Psoas muscle (tissue), 8 donors: ENCODE measurements around the gene PDE11A. TPM values are rescaled to one million over a fixed set of nuclear protein-coding genes. Genes with fewer than 3 reads are reported as not detected.
"Not testable (repeated sequence)": the region's sequence is repeated elsewhere in the genome, so short reads cannot be mapped to it uniquely, and the experiment has no call there.

Experiments used
- ATAC-seq, 4 donors: fragments of 200-7000 bp; cut with Tn5 transposase; one replicate each; pipeline ENCODE4 v1.9.1; 2020; ENCODE audit warnings: moderate library complexity in 3 of 4, mild to moderate bottlenecking in 2 of 4
- DNase-seq, 2 donors: peaks; one replicate each; pipeline ENCODE4 v3.0.0-alpha.2; 2020
- H3K27ac ChIP-seq: fragments of 200-600 bp; one replicate; pipeline ENCODE4 v1.8.0; 2022
- H3K27me3 ChIP-seq, 3 donors: fragments of 200-600 bp in 1 of 3; one replicate each; pipeline versions ENCODE4 v1.6.1 to v1.8.0; 2013 to 2022; ENCODE audit warnings: low read length in 2 of 3, mild to moderate bottlenecking in 2 of 3, moderate library complexity in 1 of 3; ENCODE audit not compliant: insufficient read depth in 3 of 3
- H3K36me3 ChIP-seq, 2 donors: fragments of 200-600 bp in 1 of 2; one replicate each; pipeline versions ENCODE4 v1.6.1 to v1.8.0; 2013 to 2022; ENCODE audit warnings: low read depth in 1 of 2, mild to moderate bottlenecking in 1 of 2, moderate library complexity in 1 of 2; ENCODE audit not compliant: insufficient read depth in 1 of 2
- H3K4me1 ChIP-seq: fragments of 200-600 bp; one replicate; pipeline ENCODE4 v1.8.0; 2022
- H3K4me3 ChIP-seq: fragments of 200-600 bp; one replicate; pipeline ENCODE4 v1.8.0; 2022; ENCODE audit warnings: mild to moderate bottlenecking
- H3K9me3 ChIP-seq: fragments of 200-600 bp; one replicate; pipeline ENCODE4 v1.8.0; 2022
- WGBS, 3 donors: extraction: QIAGEN DNeasy Blood & Tissue Kit; methylation state at CpG; one replicate each; pipeline versions ENCODE4 v1.1.6 to v1.1.7; 2013; 5-methylcytosine and 5-hydroxymethylcytosine counted together
- intact Hi-C, 2 donors: fragments of 100-400 bp; cut with DNase I; formaldehyde crosslinking; loops; one replicate each; pipeline versions ENCODE4 v1.11.0 to v1.14.2; 2022
- polyA plus RNA-seq, 3 donors: library from polyadenylated mRNA; stranded (reverse); fragments of 200-250 nt; gene quantifications; one replicate each; pipeline ENCODE4 v1.2.3, GENCODE V29; 2013
- total RNA-seq, 4 donors: library from RNA; stranded (reverse); fragmentation: NEBNext Ultra II Directional in 2 of 4; extraction: Animal tissue kit (Norgen Biotek cat#: 25700) in 2 of 4; gene quantifications; one replicate each; pipeline versions ENCODE4 v1.2.1 to v1.2.4, GENCODE V29; 2021 to 2023
- TF ChIP-seq, protein P1 (sequence below): fragments of 200-600 bp; IDR thresholded peaks from one replicate; pipeline ENCODE4 v1.8.0; 2022; ENCODE audit warnings: antibody characterized with exemption
- donor health status: healthy with polysubstance abuse.
- donor health status: DM: no; HTN: no; CAD: no; lungs with moderate emphysema.
- donor health status: Bipolar disorder and iron deficiency.
- donor health status: healthy.
- donor health status: DM: yes; HTN: yes; CAD: no.
- donor health status: DM: no; HTN: no; CAD: no.
- donor health status: DM: no; HTN: no; CAD: no.
- donor health status: DM: yes; HTN: yes; CAD: no.

PDE11A gene
- total and polyA plus RNA-seq, 7 donors: 0.35 to 39.7 (median 2.3) TPM

DNA sequence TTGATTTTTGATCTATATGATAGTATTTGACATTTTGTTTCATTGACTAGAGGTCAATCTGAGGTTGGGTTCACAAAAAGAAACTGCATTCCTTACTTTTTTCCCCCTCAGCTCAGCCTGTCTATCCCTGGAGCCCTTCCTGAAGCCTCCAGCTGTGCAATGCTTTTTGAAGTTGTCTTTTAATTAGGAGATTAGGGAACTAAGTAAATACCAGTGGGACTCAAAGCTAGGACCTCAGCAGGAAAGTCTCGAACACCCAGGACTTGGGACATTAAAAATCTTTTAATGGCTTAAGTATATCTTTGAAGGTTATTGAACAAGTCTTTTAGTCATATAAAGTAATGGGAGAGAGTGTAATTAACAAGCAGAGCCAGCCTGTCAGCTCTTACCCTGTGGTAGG, 220.2 kb downstream of the PDE11A start:
- H3K27ac ChIP-seq: no peak overlapping the region
- no peak overlapping the region for H3K4me3 ChIP-seq
- peaks cover 4% of the 10 kb centered on the region for H3K4me1 ChIP-seq
- no peaks in the 10 kb centered on the region for H3K27me3 ChIP-seq
- H3K9me3 ChIP-seq: no peaks in the 10 kb centered on the region
- WGBS, 3 donors: 41 to 65% (median 42%) methylated on average over 1 of the region's 1 CpG
- intact Hi-C loops: no loop called here
- H3K36me3 ChIP-seq: no peaks in the 10 kb centered on the region
- DNase-seq: no peak
- ATAC-seq: no peak
- TF ChIP-seq, protein P1, sequence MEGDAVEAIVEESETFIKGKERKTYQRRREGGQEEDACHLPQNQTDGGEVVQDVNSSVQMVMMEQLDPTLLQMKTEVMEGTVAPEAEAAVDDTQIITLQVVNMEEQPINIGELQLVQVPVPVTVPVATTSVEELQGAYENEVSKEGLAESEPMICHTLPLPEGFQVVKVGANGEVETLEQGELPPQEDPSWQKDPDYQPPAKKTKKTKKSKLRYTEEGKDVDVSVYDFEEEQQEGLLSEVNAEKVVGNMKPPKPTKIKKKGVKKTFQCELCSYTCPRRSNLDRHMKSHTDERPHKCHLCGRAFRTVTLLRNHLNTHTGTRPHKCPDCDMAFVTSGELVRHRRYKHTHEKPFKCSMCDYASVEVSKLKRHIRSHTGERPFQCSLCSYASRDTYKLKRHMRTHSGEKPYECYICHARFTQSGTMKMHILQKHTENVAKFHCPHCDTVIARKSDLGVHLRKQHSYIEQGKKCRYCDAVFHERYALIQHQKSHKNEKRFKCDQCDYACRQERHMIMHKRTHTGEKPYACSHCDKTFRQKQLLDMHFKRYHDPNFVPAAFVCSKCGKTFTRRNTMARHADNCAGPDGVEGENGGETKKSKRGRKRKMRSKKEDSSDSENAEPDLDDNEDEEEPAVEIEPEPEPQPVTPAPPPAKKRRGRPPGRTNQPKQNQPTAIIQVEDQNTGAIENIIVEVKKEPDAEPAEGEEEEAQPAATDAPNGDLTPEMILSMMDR: no peak

DNA sequence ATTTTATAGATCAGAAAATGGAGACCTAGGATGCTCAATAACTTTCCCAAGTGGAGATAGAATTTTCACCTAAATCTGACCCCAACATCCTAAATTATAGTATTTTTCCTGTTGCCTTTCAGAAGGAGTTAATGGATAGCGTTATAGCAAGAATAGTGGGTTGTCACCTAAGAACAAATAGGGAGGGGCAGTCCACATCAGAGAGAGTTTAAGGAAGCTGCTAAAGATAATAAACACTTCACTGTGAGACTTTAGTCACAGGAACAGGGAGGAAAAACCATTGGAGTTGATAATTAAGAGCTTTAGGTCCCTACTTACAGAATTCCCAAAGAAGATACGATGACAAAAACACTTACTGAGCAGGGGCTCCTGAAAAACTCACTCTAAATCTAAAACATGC, 229.4 kb downstream of the PDE11A start:
- ATAC-seq (no peak), DNase-seq (no peak)
- no peaks in the 10 kb centered on the region for H3K36me3 ChIP-seq
- H3K4me1 ChIP-seq: no peaks in the 10 kb centered on the region
- no peaks in the 10 kb centered on the region for H3K9me3 ChIP-seq
- H3K4me3 ChIP-seq: no peak overlapping the region
- H3K27ac ChIP-seq: no peak overlapping the region
- 78 to 80% (median 78%) methylated on average over 2 of the region's 2 CpGs for WGBS, 3 donors
- TF ChIP-seq, protein P1: no peak
- intact Hi-C loops: no loop called here
- no peaks in the 10 kb centered on the region for H3K27me3 ChIP-seq

DNA sequence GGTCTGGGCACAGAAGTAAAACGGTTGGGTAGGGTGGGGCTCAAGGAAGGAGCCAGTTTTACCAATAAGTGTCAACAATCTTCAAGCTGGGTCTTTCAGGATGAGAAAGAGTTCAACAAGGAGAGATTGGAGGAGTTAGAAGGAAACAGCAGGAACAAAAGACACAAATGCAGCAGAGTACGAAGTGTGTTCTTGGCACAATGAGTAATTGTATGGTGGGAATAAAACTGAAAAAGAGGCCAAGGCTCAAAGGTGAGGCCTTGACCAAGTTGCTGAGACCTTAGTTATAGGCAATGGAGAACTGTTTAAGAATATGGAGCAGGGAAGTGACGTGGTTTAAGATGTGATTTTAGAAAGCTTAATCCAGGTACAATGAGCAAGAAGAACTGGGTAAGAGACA, 230.3 kb downstream of the PDE11A start:
- intact Hi-C loops: no loop called here
- 59 to 67% (median 66%) methylated on average over 3 of the region's 3 CpGs for WGBS, 3 donors
- ATAC-seq: no peak

DNA sequence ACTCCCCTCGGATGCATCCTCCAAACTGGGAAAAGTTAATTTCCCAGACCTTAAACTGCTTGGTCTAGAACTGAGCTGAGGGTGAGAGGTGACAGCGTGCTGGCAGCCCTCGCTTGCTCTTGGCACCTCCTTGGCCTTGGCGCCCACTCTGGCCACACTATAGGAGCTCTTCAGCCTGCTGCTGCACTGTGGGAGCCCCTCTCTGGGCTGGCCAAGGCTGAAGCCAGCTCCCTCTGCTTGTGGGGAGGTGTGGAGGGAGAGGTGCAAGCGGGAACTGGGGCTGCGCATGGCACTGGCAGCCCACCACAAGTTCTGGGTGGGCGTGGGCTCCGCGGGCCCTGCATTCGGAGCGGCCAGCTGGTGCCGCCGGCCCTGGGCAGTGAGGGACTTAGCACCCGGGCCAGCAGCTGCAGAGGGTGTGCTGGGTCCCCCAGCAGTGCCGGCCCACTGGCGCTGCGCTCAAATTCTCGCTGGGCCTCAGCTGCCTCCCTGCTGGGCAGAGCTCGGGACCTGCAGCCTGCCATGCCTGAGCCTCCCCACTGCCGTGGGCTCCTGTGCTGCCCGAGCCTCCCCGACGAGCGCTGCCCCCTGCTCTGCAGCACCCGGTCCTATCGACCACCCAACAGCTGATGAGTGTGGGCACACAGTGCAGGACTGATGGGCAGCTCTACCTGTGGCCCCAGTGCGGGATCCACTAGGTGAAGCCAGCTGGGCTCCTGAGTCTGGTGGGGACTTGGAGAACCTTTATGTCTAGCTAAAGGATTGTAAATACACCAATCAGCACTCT, 237.0 kb downstream of the PDE11A start:
- H3K36me3 ChIP-seq, ATAC-seq, intact Hi-C loops, DNase-seq, H3K4me1 ChIP-seq, H3K27ac ChIP-seq, H3K4me3 ChIP-seq, H3K27me3 ChIP-seq: not testable (repeated sequence)
- 95% methylated on average over 23 to 27 of the region's 27 CpGs for WGBS, 3 donors
- peaks cover 13% of the 10 kb centered on the region for H3K9me3 ChIP-seq

More for the DNA sequence above, 230.3 kb downstream of the PDE11A start:
- TF ChIP-seq, protein P1: no peak
- no peak for DNase-seq
- Histone ChIP-seq H3K36me3 (no peaks in the 10 kb centered on the region), H3K4me3 (no peak overlapping the region), H3K9me3 (no peaks in the 10 kb centered on the region), H3K27ac (no peak overlapping the region), H3K27me3 (no peaks in the 10 kb centered on the region), H3K4me1 (no peaks in the 10 kb centered on the region)

DNA sequence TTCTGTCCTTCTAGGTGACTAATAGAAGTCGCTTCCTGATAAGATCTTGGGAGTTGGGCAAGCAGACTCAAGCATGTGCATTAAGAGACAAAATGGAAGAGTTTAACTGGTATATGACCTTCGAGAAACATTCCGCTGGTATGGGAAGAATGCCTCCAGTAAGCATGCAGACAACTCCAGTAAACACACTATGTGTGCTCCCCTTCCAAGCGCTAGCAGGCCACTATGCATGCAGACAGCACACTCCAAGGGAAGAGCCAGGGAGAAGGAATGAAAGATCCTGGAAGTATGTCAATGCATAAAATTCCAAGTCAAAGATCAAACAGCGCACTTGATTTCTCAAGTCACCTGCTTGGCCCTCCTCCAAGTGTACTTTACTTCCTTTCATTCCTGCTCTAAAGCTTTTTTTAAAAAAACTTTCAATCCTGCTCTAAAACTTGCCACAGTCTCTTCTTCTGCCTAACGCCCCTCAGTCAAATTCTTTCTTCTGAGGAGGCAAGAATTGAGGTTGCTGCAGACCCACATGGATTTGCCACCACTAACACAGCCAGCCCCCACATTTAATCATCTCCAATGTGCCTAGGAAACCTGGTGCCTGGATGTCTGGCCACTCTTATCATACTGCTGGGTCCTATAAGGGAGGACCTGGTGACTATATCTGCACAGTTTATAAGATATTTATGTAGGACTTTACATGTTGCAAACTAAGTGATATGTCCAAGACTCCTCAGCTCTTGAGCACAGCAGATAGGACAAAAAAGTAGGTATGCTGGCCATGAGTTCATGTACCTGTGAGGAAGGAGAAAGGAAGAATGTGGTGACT, 239.8 kb downstream of the PDE11A start:
- peaks cover 13% of the 10 kb centered on the region for H3K9me3 ChIP-seq
- H3K4me1 ChIP-seq: no peaks in the 10 kb centered on the region
- 91 to 95% (median 94%) methylated on average over 6 of the region's 6 CpGs for WGBS, 3 donors
- ATAC-seq (no peak), DNase-seq (no peak)
- intact Hi-C loops: no loop called here
- H3K4me3 ChIP-seq: no peak overlapping the region
- no peaks in the 10 kb centered on the region for H3K36me3 ChIP-seq
- no peaks in the 10 kb centered on the region for H3K27me3 ChIP-seq
- TF ChIP-seq, protein P1: no peak
- no peak overlapping the region for H3K27ac ChIP-seq
